NCI-H69 (cell line): ENCODE data around the gene PLPP6.
A peak's percentile ranks its signal among the peaks of the same experiment; 100 is the strongest.
"Not testable (repeated sequence)": the region's sequence is repeated elsewhere in the genome, so short reads cannot be mapped to it uniquely, and the experiment has no call there.

Source experiments
- DNase-seq: peaks from one replicate; lab custom pipeline; 2025; lab: John Stamatoyannopoulos, UW

PLPP6 gene

DNA sequence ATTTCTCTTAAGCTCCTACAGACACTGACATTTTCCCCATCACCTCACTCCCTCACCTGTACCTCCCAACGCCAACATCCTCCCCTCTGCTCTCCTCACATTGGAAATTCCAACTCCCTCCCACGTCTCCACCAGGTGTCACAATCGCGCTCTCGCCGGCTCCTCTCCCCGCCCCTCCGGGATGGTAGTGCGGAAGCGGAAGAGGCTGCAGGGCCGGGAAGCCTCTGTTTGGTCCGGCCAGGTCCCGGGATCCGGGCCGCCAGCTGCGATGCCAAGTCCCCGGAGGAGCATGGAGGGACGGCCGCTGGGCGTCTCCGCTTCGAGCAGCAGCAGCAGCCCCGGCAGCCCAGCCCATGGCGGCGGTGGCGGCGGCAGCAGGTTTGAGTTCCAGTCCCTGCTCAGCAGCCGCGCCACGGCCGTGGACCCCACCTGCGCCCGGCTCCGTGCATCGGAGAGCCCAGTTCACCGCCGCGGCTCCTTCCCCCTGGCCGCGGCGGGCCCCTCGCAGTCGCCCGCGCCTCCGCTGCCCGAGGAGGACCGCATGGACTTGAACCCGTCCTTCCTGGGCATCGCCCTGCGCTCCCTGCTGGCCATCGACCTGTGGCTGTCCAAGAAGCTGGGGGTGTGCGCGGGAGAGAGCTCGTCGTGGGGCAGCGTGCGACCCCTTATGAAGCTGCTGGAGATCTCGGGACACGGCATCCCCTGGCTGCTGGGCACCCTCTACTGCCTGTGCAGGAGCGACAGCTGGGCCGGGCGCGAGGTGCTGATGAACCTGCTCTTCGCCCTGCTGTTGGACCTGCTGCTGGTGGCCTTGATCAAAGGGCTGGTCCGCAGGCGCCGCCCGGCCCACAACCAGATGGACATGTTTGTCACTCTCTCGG, at the start of gene PLPP6:
Gene PLPP6, plus strand, starts transcription at position 187 of the 881 bp plus-strand sequence. Its CDS starts 82 bp downstream, at position 269.
- DNase-seq = peak; percentile 98

DNA sequence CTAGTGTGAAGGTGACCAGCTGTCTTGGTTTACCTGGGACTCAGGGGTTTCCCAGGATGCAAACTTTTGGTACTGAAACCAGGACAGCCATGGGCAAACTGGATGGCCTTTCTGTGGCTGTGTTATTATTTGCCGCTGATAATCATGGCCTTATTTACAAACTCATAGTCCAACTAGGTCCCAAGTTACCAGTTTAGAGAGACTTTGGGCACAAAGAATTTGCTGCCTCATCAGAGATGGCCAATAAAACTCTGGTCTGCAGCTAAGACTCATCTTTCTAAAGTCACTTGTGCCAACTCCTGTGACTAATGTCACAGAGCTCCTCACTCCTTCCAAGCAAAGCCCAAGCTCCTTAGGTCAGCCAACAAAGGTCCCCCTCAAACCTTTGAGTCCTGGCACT, 47.5 kb upstream of the PLPP6 start:
- DNase-seq = no peak

DNA sequence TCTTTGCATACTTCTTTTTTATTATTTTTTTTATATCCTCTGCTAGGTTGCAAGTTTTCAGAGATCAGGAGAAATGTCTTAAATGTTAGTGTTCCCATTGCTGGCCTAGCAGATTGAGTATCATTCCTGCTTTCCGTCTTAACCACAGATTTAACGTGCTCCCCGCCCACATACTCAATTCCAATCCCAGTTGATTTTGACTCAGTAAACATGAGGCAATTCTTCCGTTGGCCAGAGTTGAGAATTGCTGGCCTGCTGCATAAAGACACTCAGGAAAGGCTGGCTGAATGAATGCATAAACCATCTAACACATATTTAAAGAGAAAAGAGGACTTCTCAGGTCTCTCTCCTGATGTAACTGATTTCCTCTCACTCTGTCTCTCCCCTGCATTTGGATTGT, 46.8 kb upstream of the PLPP6 start:
- DNase-seq = no peak

DNA sequence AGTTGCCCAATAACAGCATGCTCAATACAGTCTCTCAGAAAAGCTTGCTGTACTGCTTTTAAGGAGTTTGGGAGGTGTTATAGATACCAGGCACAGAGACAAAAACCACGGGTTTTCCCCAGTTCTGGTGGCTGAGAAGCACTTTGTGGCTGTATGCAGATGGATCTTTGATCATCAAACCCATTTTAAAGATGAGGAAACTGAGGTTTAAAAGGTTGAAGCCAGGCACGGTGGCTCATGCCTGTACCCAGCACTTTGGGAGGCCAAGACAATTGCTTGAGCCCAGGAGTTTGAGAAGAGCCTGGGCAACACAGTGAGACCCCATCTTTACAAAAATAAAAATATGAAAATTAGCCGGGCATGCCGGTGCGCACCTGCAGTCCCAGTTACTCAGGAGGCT, 46.3 kb upstream of the PLPP6 start:
- DNase-seq = no peak

DNA sequence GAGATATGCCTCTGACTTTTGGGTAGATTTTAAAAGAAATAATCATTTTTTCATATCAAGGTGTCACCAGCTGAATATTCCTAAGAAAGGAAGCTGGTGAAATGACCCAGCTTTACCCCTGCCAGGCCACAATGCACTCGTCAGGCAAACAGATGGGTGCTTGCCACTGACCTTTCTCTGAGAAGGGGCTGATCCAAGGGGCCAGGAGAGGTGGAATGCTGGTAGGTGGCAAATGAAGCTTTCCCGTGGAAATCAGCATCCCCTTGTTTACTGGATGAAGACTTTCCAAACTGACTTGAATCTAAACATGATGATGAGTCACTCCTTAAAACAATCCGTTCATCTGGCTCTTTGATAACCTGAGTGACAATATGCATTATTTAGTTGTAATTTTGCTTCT, 44.3 kb upstream of the PLPP6 start:
- no peak for DNase-seq

DNA sequence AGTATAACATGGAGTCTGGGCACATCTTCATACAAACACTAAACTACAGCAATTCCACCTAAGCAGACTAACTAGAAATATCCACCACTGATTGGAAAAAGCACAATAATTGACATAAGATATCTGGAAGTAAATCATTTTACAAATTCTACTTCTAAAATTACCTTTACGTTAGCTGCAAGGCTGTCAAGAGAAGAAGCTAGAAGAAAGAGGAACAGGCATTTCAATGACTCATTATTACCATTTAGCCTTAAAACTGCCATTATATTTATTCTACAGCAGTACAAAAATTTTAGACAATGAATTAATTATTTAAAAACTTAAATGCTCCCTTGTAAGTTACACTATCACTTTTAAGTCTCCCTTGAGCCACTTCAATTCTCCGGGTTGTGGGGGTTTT, 43.4 kb upstream of the PLPP6 start:
- DNase-seq = no peak

DNA sequence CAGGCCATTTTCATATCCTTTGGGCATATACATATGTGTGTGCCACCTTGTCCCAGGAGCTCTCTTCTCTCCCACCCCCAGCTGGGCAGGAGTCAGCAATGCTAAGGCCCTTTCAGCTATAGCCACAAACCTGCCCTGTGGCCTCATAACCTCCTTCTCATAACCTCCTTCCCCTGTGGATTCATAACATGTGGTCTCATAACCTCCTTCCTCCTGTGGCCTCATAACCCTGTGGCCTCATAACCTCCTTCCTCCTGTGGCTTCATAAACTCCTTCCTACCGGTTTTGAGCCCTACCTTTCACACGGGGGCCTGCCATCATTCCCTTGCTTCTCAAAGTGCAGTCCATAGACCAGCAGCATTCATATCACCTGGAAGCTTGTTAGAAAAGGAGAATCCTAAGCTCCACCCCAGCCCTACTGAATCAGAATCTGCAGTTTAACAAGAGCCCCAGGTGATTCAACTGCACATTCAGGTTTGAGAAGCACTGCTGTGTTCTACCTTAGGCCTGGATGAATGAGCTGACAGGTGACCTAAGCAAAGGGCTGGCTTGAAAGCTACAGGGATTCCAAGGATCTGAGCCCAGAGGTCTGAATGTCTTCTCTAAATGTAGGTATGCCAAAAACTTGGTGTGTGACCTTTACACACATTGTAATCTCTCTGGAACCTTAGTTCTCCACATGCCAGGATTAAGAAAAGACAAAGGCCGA, 41.9 kb upstream of the PLPP6 start:
- no peak for DNase-seq

DNA sequence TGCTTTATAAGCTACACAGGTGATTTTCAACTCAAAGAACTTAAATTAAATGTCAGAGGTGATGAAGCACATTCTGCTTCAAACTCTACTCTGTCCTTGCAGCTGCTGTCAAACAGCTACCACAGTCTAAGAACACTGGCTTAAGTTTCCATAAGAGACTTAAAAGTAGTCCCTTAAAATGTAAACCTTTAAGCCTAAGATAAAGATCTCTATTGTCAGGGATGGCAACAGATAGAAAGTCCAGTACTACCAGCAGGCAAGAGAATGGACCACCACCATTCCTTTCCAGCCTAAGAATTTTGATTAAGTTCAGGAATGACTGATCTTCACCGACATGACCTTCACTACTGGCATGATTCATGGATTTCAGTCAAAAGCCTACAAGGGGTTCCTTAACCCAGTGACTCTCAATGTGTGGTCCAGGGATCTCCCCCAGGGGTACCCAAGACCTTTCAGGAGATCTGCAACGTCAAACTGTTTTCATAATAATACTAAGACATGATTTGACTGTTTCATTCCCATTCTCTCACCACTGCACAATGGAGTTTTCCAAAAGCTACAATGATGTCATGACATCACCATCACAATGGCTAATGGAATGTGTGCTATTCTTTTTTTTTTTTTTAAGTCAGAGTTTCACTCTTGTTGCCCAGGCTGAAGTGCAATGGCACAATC, 41.1 kb upstream of the PLPP6 start:
- DNase-seq = no peak

DNA sequence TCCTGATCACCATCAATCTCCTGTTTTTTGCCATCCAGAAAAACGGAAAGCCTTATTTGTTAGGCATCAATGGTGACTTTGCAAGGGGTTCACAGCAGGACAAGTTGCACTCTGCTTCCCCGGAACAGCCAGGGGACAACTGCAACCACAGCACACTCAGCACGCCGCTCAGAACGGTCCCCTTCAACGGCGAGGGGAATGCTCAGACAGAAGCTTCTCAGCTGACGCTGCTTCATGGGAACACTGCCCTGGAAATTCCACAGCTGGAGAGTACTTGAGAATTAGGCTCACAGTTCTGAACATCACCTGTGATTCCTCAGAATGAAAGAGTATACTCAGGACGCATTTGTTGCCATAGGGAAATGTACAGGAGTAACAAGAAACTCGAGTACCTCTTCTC, 40.1 kb upstream of the PLPP6 start:
- DNase-seq = no peak

DNA sequence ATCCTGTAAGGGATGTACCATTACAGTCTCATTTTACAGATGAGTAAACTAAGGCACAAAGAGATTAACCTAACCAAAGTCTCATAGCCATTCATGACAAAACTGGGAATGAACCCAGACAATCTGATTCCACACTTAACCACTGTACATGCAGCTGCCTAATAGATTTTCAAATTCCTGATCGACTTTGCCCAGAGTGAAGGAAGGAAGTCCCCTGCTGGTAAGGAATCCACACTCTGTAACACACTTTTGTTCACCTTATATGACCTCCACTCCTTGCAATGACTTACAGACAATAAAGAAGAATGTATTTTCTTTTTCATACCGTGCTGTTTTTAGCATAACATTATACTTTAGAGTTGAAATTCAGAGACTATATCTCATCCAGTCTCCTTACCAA, 31.3 kb upstream of the PLPP6 start:
- DNase-seq = no peak

DNA sequence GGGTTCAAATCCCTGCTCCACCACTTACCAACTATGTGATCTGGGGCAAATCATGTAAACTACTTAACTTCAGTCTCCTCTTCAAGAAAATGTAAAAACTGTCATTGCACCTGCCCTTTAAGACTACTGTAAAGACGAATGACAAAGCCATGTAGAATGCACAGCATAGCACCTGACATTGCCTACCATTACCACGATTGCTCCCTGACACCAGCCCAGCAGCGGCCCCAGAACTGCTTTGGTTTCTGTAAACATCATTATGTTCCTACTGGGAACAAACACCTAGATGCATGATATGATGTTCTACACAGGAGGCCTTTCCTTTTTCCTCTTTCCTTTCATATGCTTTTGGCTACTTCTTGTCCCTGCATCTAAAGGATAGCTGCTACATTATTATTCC, 23.1 kb upstream of the PLPP6 start:
- peak; percentile 62 for DNase-seq

DNA sequence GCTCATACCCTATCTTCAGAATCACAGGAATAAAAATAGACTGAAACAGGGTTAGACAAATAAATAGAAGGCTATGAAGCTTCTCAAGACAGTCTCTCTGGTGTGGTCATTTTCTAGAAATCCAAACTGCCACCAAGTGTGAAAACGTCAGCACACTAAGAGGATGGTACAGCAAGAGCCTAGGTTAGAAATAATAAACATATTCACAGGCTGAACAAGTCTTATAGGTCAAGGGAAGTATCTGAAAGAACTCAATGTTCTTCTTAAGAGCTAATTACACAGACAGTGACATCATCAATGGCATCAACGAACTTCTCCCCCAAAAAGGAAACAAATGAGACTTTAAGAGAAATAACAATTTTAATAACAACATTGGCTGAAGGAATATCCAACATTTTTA, 22.7 kb upstream of the PLPP6 start:
- DNase-seq = no peak

DNA sequence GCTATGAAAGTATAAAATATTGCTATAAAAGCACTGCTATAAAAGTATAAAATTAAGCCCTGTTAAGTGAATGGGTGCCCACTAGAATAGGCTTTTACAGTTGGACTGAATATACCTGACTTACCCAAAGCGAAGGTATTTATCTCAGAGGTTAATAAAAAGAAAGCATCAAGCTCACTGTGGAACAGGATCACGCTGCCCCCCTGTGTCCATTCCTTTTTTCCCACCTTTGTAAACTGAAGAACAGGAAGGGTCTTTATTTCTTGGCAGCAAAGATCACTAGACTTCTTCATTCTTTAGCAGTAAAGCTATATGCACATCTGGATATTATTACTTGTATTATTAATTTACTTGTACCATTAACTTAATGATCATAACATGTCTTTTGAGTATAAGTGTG, 22.1 kb upstream of the PLPP6 start:
- DNase-seq = peak; percentile 71

DNA sequence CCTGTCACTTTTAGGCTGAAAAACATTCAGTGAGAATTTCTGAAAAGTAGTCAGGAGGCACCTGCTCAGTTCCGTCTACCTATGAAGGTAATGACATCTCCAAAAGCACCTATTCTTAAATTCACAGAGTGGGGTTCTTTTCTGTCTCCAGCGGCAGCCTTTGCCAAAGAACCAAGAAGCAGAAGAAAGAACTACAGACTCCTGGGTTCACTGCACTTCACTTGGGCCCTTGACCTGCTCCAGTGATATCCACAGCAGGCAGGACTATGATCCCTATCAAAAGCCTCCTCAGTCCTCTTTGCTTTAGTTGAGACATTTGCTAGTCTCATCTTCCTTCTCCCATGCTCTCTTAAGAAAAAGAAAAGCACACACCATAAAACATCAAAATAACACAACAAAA, 19.7 kb upstream of the PLPP6 start:
- no peak for DNase-seq

DNA sequence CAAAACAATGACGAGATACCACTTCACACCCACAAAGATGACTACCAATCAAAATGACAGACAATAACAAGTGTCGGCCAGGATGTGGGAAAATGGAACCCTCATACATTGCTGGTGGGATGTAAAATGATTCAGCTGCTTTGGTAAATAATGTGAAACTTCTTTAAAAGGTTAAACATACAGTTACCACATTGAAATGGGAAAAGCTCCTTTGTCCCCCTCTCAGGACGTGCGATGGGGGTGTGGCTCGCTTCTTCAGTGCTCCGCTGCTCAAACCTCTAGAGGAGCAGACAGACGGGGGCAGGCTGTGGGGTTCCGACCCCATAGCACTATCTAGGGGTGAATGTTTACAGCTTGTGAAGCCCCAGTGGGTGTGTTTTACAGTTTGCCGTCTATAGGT, 8.0 kb upstream of the PLPP6 start:
- no peak for DNase-seq

DNA sequence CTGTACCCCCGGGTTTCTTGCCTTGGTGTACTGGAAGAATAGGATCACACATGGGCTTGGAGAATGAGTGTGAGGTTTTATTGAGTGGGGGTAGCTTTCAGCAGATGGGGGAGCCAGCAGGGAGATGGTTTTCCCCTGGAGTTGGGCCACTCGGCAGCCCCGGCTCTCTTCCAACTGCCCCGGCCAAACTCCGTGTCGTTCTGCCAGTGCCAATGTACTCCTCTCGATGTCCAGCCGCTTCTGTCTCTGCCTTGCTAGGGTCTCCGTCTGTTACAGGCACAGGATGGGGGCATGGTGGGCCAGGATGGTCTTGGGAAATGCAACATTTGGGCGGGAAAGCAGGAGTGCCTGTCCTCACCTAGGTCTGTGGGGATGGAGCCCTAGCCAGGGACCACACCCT, 7.6 kb upstream of the PLPP6 start:
- no peak for DNase-seq

DNA sequence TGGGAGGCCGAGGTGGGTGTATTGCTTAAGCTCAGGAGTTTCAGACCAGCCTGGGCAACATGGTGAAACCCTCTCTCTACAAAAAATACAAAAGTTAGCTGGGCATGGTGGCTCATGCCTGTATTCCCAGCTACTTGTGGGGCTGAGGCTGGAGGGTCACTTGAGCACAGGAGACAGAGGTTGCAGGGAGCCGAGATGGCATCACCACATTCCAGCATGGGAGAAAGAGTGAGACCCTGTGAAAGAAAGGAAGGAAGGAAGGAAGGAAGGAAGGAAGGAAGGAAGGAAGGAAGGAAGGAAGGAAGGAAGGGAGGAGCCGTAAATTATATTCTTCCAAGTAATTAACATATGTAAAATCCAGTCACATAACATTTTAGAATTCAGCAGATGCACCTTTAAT, 5.9 kb upstream of the PLPP6 start:
- DNase-seq = not testable (repeated sequence)

DNA sequence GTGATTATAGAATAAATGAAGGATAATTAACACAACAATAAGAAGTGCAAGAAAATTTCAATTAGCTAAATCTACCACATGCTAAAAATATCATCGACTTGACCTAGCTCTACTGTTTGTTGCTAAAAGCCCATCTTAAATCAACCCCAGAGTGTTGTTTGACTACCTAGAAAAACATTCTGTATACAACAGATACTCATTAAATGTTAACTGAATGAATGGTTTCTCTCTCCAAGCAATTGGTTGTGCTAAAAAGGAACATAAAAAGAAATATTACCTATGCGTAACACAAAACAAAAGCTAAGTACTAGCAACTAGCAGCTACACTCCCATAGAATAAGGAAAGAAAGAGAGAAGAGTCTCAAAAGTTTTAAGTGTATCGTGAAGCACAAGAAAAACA, 5.5 kb upstream of the PLPP6 start:
- no peak for DNase-seq

DNA sequence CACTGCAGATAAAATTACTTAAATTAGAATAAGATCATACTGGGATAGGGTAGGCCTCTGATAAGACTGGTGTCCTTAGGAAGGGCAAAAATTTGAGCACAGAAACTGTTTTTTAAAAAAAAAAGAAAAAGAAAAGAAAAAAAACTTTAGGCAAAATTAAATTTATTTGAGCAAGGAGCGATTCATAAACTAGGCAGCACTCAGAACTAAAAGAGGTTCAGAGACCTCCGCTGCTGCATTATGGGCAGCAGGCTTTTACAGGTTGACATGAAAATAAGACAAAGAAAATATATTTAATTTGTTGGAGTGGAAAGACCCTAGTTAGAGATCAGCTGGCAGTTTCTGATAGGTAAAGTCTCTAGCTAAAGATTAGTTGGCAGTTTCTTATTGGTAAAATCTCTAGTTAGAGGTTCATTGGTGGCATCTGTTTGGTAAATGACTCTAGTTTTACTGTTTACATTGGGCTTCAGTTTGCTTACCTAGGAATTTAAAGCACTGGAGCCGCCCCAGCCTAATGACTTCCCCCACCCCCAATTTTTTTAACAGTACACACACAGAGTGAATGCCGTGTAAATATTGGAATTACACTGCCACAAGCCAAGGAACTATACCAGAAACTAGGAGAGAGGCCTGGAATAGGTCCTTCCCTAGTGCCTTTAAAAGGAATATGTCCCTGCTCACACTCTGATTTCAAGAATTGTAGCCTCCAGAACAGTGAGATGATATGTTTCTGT, 4.5 kb upstream of the PLPP6 start:
- DNase-seq = peak; percentile 91

DNA sequence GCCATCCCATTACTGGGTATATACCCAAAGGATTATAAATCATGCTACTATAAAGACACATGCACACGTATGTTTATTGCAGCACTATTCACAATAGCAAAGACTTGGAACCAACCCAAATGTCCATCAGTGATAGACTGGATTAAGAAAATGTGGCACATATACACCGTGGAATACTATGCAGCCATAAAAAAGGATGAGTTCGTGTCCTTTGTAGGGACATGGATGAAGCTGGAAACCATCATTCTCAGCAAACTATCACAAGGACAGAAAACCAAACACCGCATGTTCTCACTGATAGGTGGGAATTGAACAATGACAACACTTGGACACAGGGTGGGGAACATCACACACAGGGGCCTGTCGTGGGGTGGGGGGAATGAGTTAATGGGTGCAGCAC, 1.4 kb upstream of the PLPP6 start:
- DNase-seq = not testable (repeated sequence)

DNA sequence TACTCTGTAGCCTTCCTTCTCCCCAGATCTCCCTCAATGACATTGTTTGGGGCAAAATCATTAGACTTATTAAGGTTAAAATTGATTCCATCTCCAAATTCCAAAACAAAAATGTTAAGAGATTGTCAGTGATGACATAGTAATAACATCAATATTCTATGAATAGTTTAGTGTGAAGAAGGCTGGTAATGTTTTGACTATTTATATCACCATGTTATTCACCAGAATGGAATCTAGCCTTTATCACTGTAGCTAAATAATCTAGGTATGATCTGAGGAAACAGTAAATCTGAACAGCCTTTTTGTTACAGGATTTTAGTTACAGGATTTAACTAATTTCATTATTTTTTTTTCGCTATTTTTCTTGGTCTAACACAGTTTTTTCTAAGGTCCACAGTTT, 929 bp upstream of the PLPP6 start:
- no peak for DNase-seq

DNA sequence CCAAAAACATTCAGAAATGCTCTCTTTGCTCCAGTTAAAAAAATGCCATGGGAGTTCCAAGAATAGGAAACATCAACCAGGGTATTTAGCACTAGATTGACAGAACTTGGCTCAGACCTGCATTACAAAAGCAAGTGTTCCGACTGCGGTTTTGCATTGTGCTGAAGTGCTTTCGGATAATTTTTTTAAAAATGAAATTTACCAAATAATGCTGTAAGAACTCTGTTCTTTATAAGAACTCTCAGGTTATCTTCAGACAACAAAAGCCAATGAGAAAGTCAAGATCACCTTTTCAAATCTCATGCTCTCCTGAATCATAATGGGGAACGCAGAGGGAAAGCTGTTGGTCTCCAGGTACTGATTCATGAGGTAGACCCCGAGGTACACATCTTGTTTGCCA, 483 bp upstream of the PLPP6 start:
- no peak for DNase-seq
